ENCODE results near the gene CAMTA1.

Gene CAMTA1

GRCh38 chr1:7642781-7643529 is 857.7 kb downstream of the CAMTA1 start:
- Histone ChIP-seq H3K4me3 (ENCODE audit: insufficient read depth, low read length, poor library complexity, severe bottlenecking) (no peak overlapping the region), H3K4me2 (ENCODE audit: low read depth, low read length, poor library complexity, severe bottlenecking) (no peak overlapping the region), H3K27me3 (ENCODE audit: low read length) (no peaks in the 10 kb centered on the region)

GRCh38 chr1:7643530-7643929 is 858.3 kb downstream of the CAMTA1 start:
- H3K27ac ChIP-seq (ENCODE audit: low read depth, low read length), result no peak overlapping the region
- no peak overlapping the region for H3K4me3 ChIP-seq (ENCODE audit: insufficient read depth, low read length, poor library complexity, severe bottlenecking)
- H3K9ac ChIP-seq (ENCODE audit: low read length), result no peak overlapping the region
- H3K4me2 ChIP-seq (ENCODE audit: low read depth, low read length, poor library complexity, severe bottlenecking), result no peak overlapping the region
- no peaks in the 10 kb centered on the region for H3K36me3 ChIP-seq (ENCODE audit: low read length)
- no peaks in the 10 kb centered on the region for H3K9me3 ChIP-seq (ENCODE audit: insufficient read depth, low read length)
- no peaks in the 10 kb centered on the region for H3K9me2 ChIP-seq (replicated peaks; ENCODE audit: insufficient read depth, low read length)
- no peak overlapping the region for H2AFZ ChIP-seq (ENCODE audit: low read depth, low read length, severe bottlenecking)
- no peaks in the 10 kb centered on the region for H3K27me3 ChIP-seq (ENCODE audit: low read length)
- no peaks in the 10 kb centered on the region for H3K79me2 ChIP-seq (ENCODE audit: insufficient read depth, low read length)
- no peaks in the 10 kb centered on the region for H3F3A ChIP-seq (ENCODE audit: insufficient read depth)
- H4K20me1 ChIP-seq (ENCODE audit: low read depth, low read length), result no peaks in the 10 kb centered on the region
- TF ChIP-seq EZH2phosphoT487 (conservative IDR thresholded peaks at IDR 0.05; ENCODE audit: low read length) (no peak), CTCF (IDR thresholded peaks at IDR 0.05; ENCODE audit: insufficient read depth, low read length, poor library complexity, severe bottlenecking) (no peak)

More at GRCh38 chr1:7642781-7643529, 857.7 kb downstream of the CAMTA1 start:
- Histone ChIP-seq H3F3A (ENCODE audit: insufficient read depth) (no peaks in the 10 kb centered on the region), H3K27ac (ENCODE audit: low read depth, low read length) (no peak overlapping the region), H3K79me2 (ENCODE audit: insufficient read depth, low read length) (no peaks in the 10 kb centered on the region), H3K9me2 (replicated peaks; ENCODE audit: insufficient read depth, low read length) (no peaks in the 10 kb centered on the region), H4K20me1 (ENCODE audit: low read depth, low read length) (no peaks in the 10 kb centered on the region), H3K9me3 (ENCODE audit: insufficient read depth, low read length) (no peaks in the 10 kb centered on the region), H3K9ac (ENCODE audit: low read length) (no peak overlapping the region), H3K36me3 (ENCODE audit: low read length) (no peaks in the 10 kb centered on the region), H2AFZ (ENCODE audit: low read depth, low read length, severe bottlenecking) (no peak overlapping the region)
- no peak for TF ChIP-seq EZH2phosphoT487 (conservative IDR thresholded peaks at IDR 0.05; ENCODE audit: low read length)
- TF ChIP-seq CTCF (IDR thresholded peaks at IDR 0.05; ENCODE audit: insufficient read depth, low read length, poor library complexity, severe bottlenecking), result no peak

GRCh38 chr1:7644086-7644485 is 858.8 kb downstream of the CAMTA1 start:
- Histone ChIP-seq H3K4me2 (ENCODE audit: low read depth, low read length, poor library complexity, severe bottlenecking) (no peak overlapping the region), H3K36me3 (ENCODE audit: low read length) (no peaks in the 10 kb centered on the region), H3K27ac (ENCODE audit: low read depth, low read length) (no peak overlapping the region), H4K20me1 (ENCODE audit: low read depth, low read length) (no peaks in the 10 kb centered on the region), H3K27me3 (ENCODE audit: low read length) (no peaks in the 10 kb centered on the region), H3K4me3 (ENCODE audit: insufficient read depth, low read length, poor library complexity, severe bottlenecking) (no peak overlapping the region), H3K9ac (ENCODE audit: low read length) (no peak overlapping the region), H3K9me2 (replicated peaks; ENCODE audit: insufficient read depth, low read length) (no peaks in the 10 kb centered on the region), H2AFZ (ENCODE audit: low read depth, low read length, severe bottlenecking) (no peak overlapping the region), H3F3A (ENCODE audit: insufficient read depth) (no peaks in the 10 kb centered on the region), H3K79me2 (ENCODE audit: insufficient read depth, low read length) (no peaks in the 10 kb centered on the region), H3K9me3 (ENCODE audit: insufficient read depth, low read length) (no peaks in the 10 kb centered on the region)
- no peak for TF ChIP-seq CTCF (IDR thresholded peaks at IDR 0.05; ENCODE audit: insufficient read depth, low read length, poor library complexity, severe bottlenecking)
- no peak for TF ChIP-seq EZH2phosphoT487 (conservative IDR thresholded peaks at IDR 0.05; ENCODE audit: low read length)

All from SU-DHL-6 (cell line).